K562 (cell line): ENCODE results near the gene PPT2. TPM values are rescaled to one million over a fixed set of nuclear protein-coding genes. Genes with fewer than 3 reads are reported as not detected.

Source experiments
- BCOR ChIP-seq: fragments of 450-650 bp; IDR thresholded peaks from 2 replicates; pipeline ENCODE4 v1.6.1; 2016
- BDP1 ChIP-seq: IDR thresholded peaks from 3 replicates; pipeline ENCODE4 v1.6.1; 2011; ENCODE audit not compliant: insufficient read length, insufficient read depth
- BRCA1 ChIP-seq, 2 experiments: fragments of 450-650 bp in 1 of 2; sonication (generic) in 1 of 2; formaldehyde crosslinking in 1 of 2; IDR thresholded peaks; 2 replicates each; pipeline versions ENCODE4 v1.5.0 to v1.6.1; 2017 to 2020; ENCODE audit warnings: mild to moderate bottlenecking in 1 of 2, missing genetic modification reagents in 1 of 2
- CBX1 ChIP-seq: sonication (generic); IDR thresholded peaks from 2 replicates; pipeline ENCODE4 v1.6.1; 2016; ENCODE audit warnings: antibody characterized with exemption, low read depth, mild to moderate bottlenecking
- DACH1 ChIP-seq: fragments of 450-650 bp; IDR thresholded peaks from 2 replicates; pipeline ENCODE4 v1.6.1; 2018; ENCODE audit not compliant: partially characterized antibody
- HEY1 ChIP-seq: fragments of 250-450 bp; sonication (Bioruptor Pico); IDR thresholded peaks from 2 replicates; pipeline ENCODE4 v1.5.0; 2020; ENCODE audit warnings: mild to moderate bottlenecking, moderate library complexity, borderline replicate concordance
- LCOR ChIP-seq: sonication (generic); formaldehyde crosslinking; IDR thresholded peaks from 2 replicates; pipeline ENCODE4 v1.8.0; 2022; ENCODE audit warnings: mild to moderate bottlenecking, missing genetic modification reagents
- MEIS2 ChIP-seq: fragments of 450-650 bp; IDR thresholded peaks from 2 replicates; pipeline ENCODE4 v1.6.1; 2014; ENCODE audit warnings: mild to moderate bottlenecking; ENCODE audit not compliant: partially characterized antibody
- MNT ChIP-seq, 2 experiments: fragments of 450-650 bp; conservative IDR thresholded peaks; 2 replicates each; pipeline ENCODE4 v1.6.1; 2017; ENCODE audit warnings: mild to moderate bottlenecking in 2 of 2, moderate library complexity in 2 of 2
- NR2C1 ChIP-seq, 2 experiments: fragments of 450-650 bp; IDR thresholded peaks; 2 replicates each; pipeline ENCODE4 v1.6.1; 2017; ENCODE audit warnings: mild to moderate bottlenecking in 2 of 2, antibody characterized with exemption in 1 of 2, inconsistent platforms in 1 of 2, missing compliant biosample characterization in 1 of 2, missing genetic modification characterization in 1 of 2
- NR4A1 ChIP-seq, 2 experiments: fragments of 250-450 bp in 1 of 2; fragments of 450-650 bp in 1 of 2; sonication (Bioruptor Pico) in 1 of 2; IDR thresholded peaks; 2 replicates each; pipeline versions ENCODE4 v1.4.0 to v1.6.1; 2016 to 2020; ENCODE audit warnings: mild to moderate bottlenecking in 2 of 2, missing compliant biosample characterization in 1 of 2, missing genetic modification characterization in 1 of 2, moderate library complexity in 1 of 2
- PURB ChIP-seq: sonication (generic); formaldehyde crosslinking; IDR thresholded peaks from 2 replicates; pipeline ENCODE4 v1.9.0; 2021; ENCODE audit warnings: low read depth, mild to moderate bottlenecking, missing genetic modification reagents
- RBM22 ChIP-seq: fragments of 200-400 bp; formaldehyde crosslinking; IDR thresholded peaks from 2 replicates; pipeline ENCODE4 v1.6.1; 2018; ENCODE audit warnings: low read length, low read depth; ENCODE audit not compliant: poor library complexity, severe bottlenecking
- TAF1 ChIP-seq: IDR thresholded peaks from 2 replicates; pipeline ENCODE4 v1.6.1; 2011; ENCODE audit warnings: mild to moderate bottlenecking, low read length, moderate library complexity; ENCODE audit not compliant: insufficient read depth, control insufficient read depth, severe bottlenecking; ENCODE audit errors: extremely low read depth
- TFE3 ChIP-seq: fragments of 450-650 bp; formaldehyde crosslinking; IDR thresholded peaks from 2 replicates; pipeline ENCODE4 v1.4.0; 2020; ENCODE audit warnings: mild to moderate bottlenecking, mixed read lengths
- ZBTB33 ChIP-seq: sonication (generic); formaldehyde crosslinking; IDR thresholded peaks from 2 replicates; pipeline ENCODE4 v1.8.1; 2023; ENCODE audit warnings: mild to moderate bottlenecking, missing genetic modification reagents
- ZNF586 ChIP-seq: fragments of 450-650 bp; formaldehyde crosslinking; conservative IDR thresholded peaks from 2 replicates; pipeline ENCODE4 v1.4.0; 2020; ENCODE audit warnings: mild to moderate bottlenecking, moderate library complexity
- polyA plus RNA-seq, 8 experiments: library from polyadenylated mRNA; depleted of rRNA in 4 of 8; stranded (reverse) in 5 of 8; unstranded in 3 of 8; fragments of >200 nt; fragmentation: Nextera tagmentation in 2 of 8; fragmentation: Illumina TruSeq in 1 of 8; extraction: Ambion mirVana in 2 of 8; extraction: Trizol in 1 of 8; gene quantifications; 2 replicates each; pipeline versions ENCODE4 v1.2.1 to v1.2.3, GENCODE V29; 2011 to 2014; ENCODE audit warnings: inconsistent platforms in 1 of 8, missing spikeins in 1 of 8
- total RNA-seq, 7 experiments: library from RNA; depleted of rRNA in 6 of 7; stranded (reverse); fragments of >200 nt in 6 of 7; fragmentation: Illumina TruSeq in 2 of 7; extraction: Trizol in 2 of 7; gene quantifications; 2 replicates each; pipeline versions ENCODE4 v1.2.1 to v1.2.3, GENCODE V29; 2011 to 2021; ENCODE audit warnings: low replicate concordance in 1 of 7
- TF ChIP-seq, protein P1 (sequence below): fragments of 250-450 bp; sonication (Bioruptor Pico); IDR thresholded peaks from 2 replicates; pipeline ENCODE4 v1.5.0; 2021

PPT2 gene
- total and polyA plus RNA-seq, 9 of the 15 experiments (the other 6 are each of a cell fraction or from before 2014, with no cell fraction given) = 27.4 to 98.8 (median 69.9) TPM

- TF ChIP-seq TFE3 (no peak), HEY1 (CRISPR knock-in tag) (no peak), BCOR (no peak), ZNF586 (no peak), BDP1 (no peak), PURB (CRISPR knock-in tag) (no peak), LCOR (CRISPR knock-in tag) (no peak), ZBTB33 (CRISPR knock-in tag) (no peak), MNT (conservative IDR thresholded peaks at IDR 0.05) (peak in 1 of 2 experiments; percentile 45; a peak in 1 of 4 replicates), RBM22 (no peak), TAF1 (no peak), CBX1 (no peak), NR4A1 (CRISPR knock-in tag; IDR thresholded peaks at IDR 0.05) (no peak), NR4A1 (tag; IDR thresholded peaks at IDR 0.05) (0 out of 2 replicates have a peak, but pooled peaks have one; percentile 30), MEIS2 (no peak), BRCA1 (IDR thresholded peaks at IDR 0.05) (no peak), BRCA1 (CRISPR knock-in tag; IDR thresholded peaks at IDR 0.05) (no peak), DACH1 (no peak), NR2C1 (IDR thresholded peaks at IDR 0.05) (peak; percentile 91), NR2C1 (tag; IDR thresholded peaks at IDR 0.05) (peak; percentile 89)
- TF ChIP-seq, protein P1, sequence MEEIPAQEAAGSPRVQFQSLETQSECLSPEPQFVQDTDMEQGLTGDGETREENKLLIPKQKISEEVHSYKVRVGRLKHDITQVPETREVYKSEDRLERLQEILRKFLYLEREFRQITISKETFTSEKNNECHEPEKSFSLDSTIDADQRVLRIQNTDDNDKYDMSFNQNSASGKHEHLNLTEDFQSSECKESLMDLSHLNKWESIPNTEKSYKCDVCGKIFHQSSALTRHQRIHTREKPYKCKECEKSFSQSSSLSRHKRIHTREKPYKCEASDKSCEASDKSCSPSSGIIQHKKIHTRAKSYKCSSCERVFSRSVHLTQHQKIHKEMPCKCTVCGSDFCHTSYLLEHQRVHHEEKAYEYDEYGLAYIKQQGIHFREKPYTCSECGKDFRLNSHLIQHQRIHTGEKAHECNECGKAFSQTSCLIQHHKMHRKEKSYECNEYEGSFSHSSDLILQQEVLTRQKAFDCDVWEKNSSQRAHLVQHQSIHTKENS (CRISPR knock-in tag) = no peak
Measured at GRCh38 chr6:32118782-32119628, 34.9 kb upstream of the PPT2 start (continued).
